Aorta (tissue), 5 donors: Measurements from ENCODE around the gene MYG1. TPM values are rescaled to one million over a fixed set of nuclear protein-coding genes. Genes with fewer than 3 reads are reported as not detected.
"Not testable (repeated sequence)": the region's sequence is repeated elsewhere in the genome, so short reads cannot be mapped to it uniquely, and the experiment has no call there.

Experiments
- ATAC-seq: fragments of 200-7000 bp; cut with Tn5 transposase; one replicate; pipeline ENCODE4 v1.9.1; 2022; ENCODE audit warnings: moderate library complexity; ENCODE audit not compliant: low FRiP score
- DNase-seq, 2 donors: peaks; one replicate each; pipeline ENCODE4 v3.0.0-alpha.2; 2020
- H3K27ac ChIP-seq, 2 donors: one replicate each; pipeline ENCODE4 v1.5.1; 2013; ENCODE audit warnings: low read length in 2 of 2, mild to moderate bottlenecking in 2 of 2, moderate library complexity in 2 of 2, control low read depth in 1 of 2, inconsistent platforms in 1 of 2, low read depth in 1 of 2
- H3K27me3 ChIP-seq, 2 donors: one replicate each; pipeline ENCODE4 v1.6.1; 2013; ENCODE audit warnings: control low read depth in 1 of 2, low read length in 1 of 2, mild to moderate bottlenecking in 1 of 2, moderate library complexity in 1 of 2; ENCODE audit not compliant: insufficient read depth in 2 of 2, control insufficient read depth in 1 of 2
- H3K36me3 ChIP-seq, 2 donors: one replicate each; pipeline ENCODE4 v1.6.1; 2013; ENCODE audit warnings: control low read depth in 1 of 2, low read length in 1 of 2, mild to moderate bottlenecking in 1 of 2; ENCODE audit not compliant: insufficient read depth in 2 of 2, control insufficient read depth in 1 of 2
- H3K4me1 ChIP-seq, 2 donors: one replicate each; pipeline ENCODE4 v1.6.1; 2013; ENCODE audit warnings: low read length in 2 of 2, control low read depth in 1 of 2, mild to moderate bottlenecking in 1 of 2, moderate library complexity in 1 of 2; ENCODE audit not compliant: insufficient read depth in 2 of 2, control insufficient read depth in 1 of 2
- H3K4me3 ChIP-seq, 2 donors: one replicate each; pipeline ENCODE4 v1.5.1; 2013; ENCODE audit warnings: low read length in 2 of 2, control low read depth in 1 of 2, mild to moderate bottlenecking in 1 of 2
- H3K9me3 ChIP-seq: one replicate; pipeline ENCODE4 v1.6.1; 2013; ENCODE audit warnings: mild to moderate bottlenecking, low read length; ENCODE audit not compliant: control insufficient read depth
- whole genome bisulfite sequencing, 2 donors: extraction: QIAGEN DNeasy Blood & Tissue Kit; methylation state at CpG; one replicate each; pipeline ENCODE4 v1.1.7; 2013; 5-methylcytosine and 5-hydroxymethylcytosine counted together
- intact Hi-C, 2 donors: fragments of 100-400 bp; cut with DNase I; formaldehyde crosslinking; loops; one replicate each; pipeline versions ENCODE4 v1.14.2 to v1.15.0; 2022
- polyA plus RNA-seq, 2 donors: library from polyadenylated mRNA; stranded (reverse); fragments of 200-250 nt; gene quantifications; one replicate each; pipeline ENCODE4 v1.2.3, GENCODE V29; 2013
- total RNA-seq, 2 donors: library from RNA; stranded (reverse); fragmentation: NEBNext Ultra II Directional; extraction: Animal tissue kit (Norgen Biotek cat#: 25700); gene quantifications; one replicate each; pipeline ENCODE4 v1.2.1, GENCODE V29; 2021
- donor health status: healthy with polysubstance abuse.
- donor health status: Bipolar disorder and iron deficiency.
- donor health status: DM: no; HTN: no; CAD: no.
- donor health status: DM: no; HTN: no; CAD: no.
- donor health status: DM: yes; HTN: yes; CAD: no.

The MYG1 gene
- total and polyA plus RNA-seq, 4 donors = 32.7 to 112 (median 41.1) TPM

GRCh38 chr12:53295070-53295890, 4.2 kb upstream of the MYG1 start, which contains the start of gene PFDN5:
Gene PFDN5 (plus strand): TSS chr12:53295542. CDS start chr12:53295568, 26 bp downstream.
- peak; percentile 95 for DNase-seq
- Histone ChIP-seq H3K36me3 (no peaks in the 10 kb centered on the region), H3K4me1 (no peaks in the 10 kb centered on the region), H3K4me3 (peak within 1 kb of the TSS; percentile 62 to 91), H3K27ac (peak within 1 kb of the TSS; percentile 33 to 55), H3K27me3 (no peaks in the 10 kb centered on the region), H3K9me3 (no peaks in the 10 kb centered on the region)
- intact Hi-C loops = loop anchor here in 1 of 2 donors (10.0 kb wide), 1 partner anchor 230 kb away; no protein-coding TSS in a partner anchor
- WGBS, 2 donors = 1% methylated on average over 42 of the region's 42 CpGs
- ATAC-seq = peak; percentile 94

DNA sequence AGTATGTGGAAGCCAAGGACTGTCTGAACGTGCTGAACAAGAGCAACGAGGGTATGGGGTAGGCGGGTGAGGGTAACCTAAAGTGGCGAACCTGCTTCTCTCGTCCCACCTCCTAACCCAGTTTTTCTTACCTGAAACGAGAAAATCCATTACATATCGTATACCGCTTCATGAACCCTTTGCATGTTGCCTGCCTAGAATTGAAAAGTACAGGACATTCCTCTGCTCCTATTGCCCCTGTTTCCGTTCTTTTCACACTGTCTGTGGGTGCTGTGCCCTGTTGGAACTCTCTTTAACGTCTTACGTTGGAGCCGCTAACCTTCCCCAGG, 3.6 kb upstream of the MYG1 start:
- DNase-seq (no peak), ATAC-seq (peak; percentile 4)
- WGBS, 2 donors = 2 to 3% methylated on average over 12 of the region's 12 CpGs
- H3K27me3 ChIP-seq = no peaks in the 10 kb centered on the region
- no peaks in the 10 kb centered on the region for H3K36me3 ChIP-seq
- peak overlapping the region; percentile 62 to 91 for H3K4me3 ChIP-seq
- no peaks in the 10 kb centered on the region for H3K9me3 ChIP-seq
- no peaks in the 10 kb centered on the region for H3K4me1 ChIP-seq
- intact Hi-C loops = loop anchor here in 1 of 2 donors (10.0 kb wide), 1 partner anchor 231 kb away; no protein-coding TSS in a partner anchor
- H3K27ac ChIP-seq = peak overlapping the region in 1 of 2 donors; percentile 54

GRCh38 chr12:53297106-53297505, 2.4 kb upstream of the MYG1 start:
- H3K9me3 ChIP-seq, H3K27ac ChIP-seq, H3K27me3 ChIP-seq, H3K4me1 ChIP-seq, H3K4me3 ChIP-seq, ATAC-seq, DNase-seq, H3K36me3 ChIP-seq: not testable (repeated sequence)
- 91 to 94% methylated on average over 10 of the region's 10 CpGs for WGBS, 2 donors
- intact Hi-C loops = loop anchor here in 1 of 2 donors (10.0 kb wide), 1 partner anchor 232 kb away; no protein-coding TSS in a partner anchor

DNA sequence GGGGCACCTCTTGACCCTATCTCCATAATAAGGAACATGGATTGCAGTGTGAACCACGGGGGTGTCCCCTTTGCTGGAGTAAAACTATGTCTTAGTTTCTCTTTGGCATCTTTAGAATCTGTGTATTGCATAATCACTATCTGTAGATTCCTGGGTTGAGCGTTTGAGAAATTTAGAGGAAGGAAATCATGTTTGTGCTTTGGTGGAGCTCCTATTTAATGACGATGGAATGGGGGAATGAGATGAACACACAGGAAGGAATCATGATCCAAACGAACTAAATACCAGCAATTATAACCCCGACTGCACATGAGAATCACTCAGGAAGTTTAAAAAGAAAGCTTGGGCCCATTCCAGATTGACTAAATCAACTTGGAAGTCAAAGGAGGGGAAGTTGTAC, 1.3 kb upstream of the MYG1 start:
- no peak for DNase-seq
- H3K36me3 ChIP-seq = peaks cover 0 to under 1% of the 10 kb centered on the region in 2 donors
- no peak overlapping the region for H3K27ac ChIP-seq
- no peaks in the 10 kb centered on the region for H3K27me3 ChIP-seq
- ATAC-seq = no peak
- no peak overlapping the region for H3K4me3 ChIP-seq
- no peaks in the 10 kb centered on the region for H3K4me1 ChIP-seq
- intact Hi-C loops = loop anchor here in 1 of 2 donors (10.0 kb wide), 1 partner anchor 233 kb away; no protein-coding TSS in a partner anchor
- no peaks in the 10 kb centered on the region for H3K9me3 ChIP-seq
- 58 to 63% methylated on average over 5 of the region's 5 CpGs for WGBS, 2 donors

DNA sequence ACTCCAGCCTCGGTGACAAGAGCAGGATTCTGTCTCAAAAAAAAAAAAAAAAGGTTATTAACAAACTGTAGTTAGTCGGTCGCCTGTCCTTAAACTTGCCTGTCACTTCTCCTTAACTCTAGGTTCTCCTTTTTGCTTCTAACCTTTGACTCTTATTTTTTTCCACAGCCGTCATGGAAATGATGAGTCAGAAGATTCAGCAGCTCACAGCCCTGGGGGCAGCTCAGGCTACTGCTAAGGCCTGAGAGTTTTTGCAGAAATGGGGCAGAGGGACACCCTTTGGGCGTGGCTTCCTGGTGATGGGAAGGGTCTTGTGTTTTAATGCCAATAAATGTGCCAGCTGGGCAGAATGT, 418 bp upstream of the MYG1 start:
- no peak for ATAC-seq
- H3K36me3 ChIP-seq = peaks cover 0 to 2% of the 10 kb centered on the region in 2 donors
- no peaks in the 10 kb centered on the region for H3K4me1 ChIP-seq
- 58 to 70% methylated on average over 5 of the region's 5 CpGs for WGBS, 2 donors
- peak overlapping the region in 1 of 2 donors; percentile 4 for H3K27ac ChIP-seq
- DNase-seq = peak in 1 of 2 donors; percentile 58
- no peaks in the 10 kb centered on the region for H3K9me3 ChIP-seq
- intact Hi-C loops = loop anchor here in 1 of 2 donors (10.0 kb wide), 1 partner anchor 234 kb away; no protein-coding TSS in a partner anchor
- no peak overlapping the region for H3K4me3 ChIP-seq
- H3K27me3 ChIP-seq = no peaks in the 10 kb centered on the region

GRCh38 chr12:53300187-53300586, 692 bp downstream of the MYG1 start:
- peak overlapping the region; percentile 29 to 50 for H3K4me3 ChIP-seq
- no peaks in the 10 kb centered on the region for H3K4me1 ChIP-seq
- peaks cover 0 to 2% of the 10 kb centered on the region in 2 donors for H3K36me3 ChIP-seq
- no peak for ATAC-seq
- no peaks in the 10 kb centered on the region for H3K9me3 ChIP-seq
- peak overlapping the region in 1 of 2 donors; percentile 31 for H3K27ac ChIP-seq
- DNase-seq = no peak
- H3K27me3 ChIP-seq = no peaks in the 10 kb centered on the region
- intact Hi-C loops = no loop called here
- WGBS, 2 donors = 0 to 1% methylated on average over 12 of the region's 12 CpGs

GRCh38 chr12:53302903-53303302, 3.4 kb downstream of the MYG1 start:
- Histone ChIP-seq H3K9me3 (no peaks in the 10 kb centered on the region), H3K4me1 (no peaks in the 10 kb centered on the region), H3K27ac (no peak overlapping the region), H3K4me3 (no peak overlapping the region), H3K27me3 (no peaks in the 10 kb centered on the region), H3K36me3 (peaks cover 2 to 9% of the 10 kb centered on the region in 2 donors)
- DNase-seq (no peak), ATAC-seq (no peak)
- intact Hi-C loops = no loop called here
- WGBS, 2 donors = 81 to 84% methylated on average over 5 of the region's 5 CpGs

- no peak overlapping the region for H3K27ac ChIP-seq
- no peak overlapping the region for H3K4me3 ChIP-seq
- 89 to 92% methylated on average over 10 of the region's 10 CpGs for WGBS, 2 donors
- H3K36me3 ChIP-seq = peaks cover 2 to 13% of the 10 kb centered on the region in 2 donors
- ATAC-seq (no peak), DNase-seq (no peak)
- no peaks in the 10 kb centered on the region for H3K9me3 ChIP-seq
- no peaks in the 10 kb centered on the region for H3K4me1 ChIP-seq
- no peaks in the 10 kb centered on the region for H3K27me3 ChIP-seq
- intact Hi-C loops = no loop called here
These were observed 7.3 kb downstream of the MYG1 start for GRCh38 chr12:53306826-53307225.

GRCh38 chr12:53308276-53308675, 8.8 kb downstream of the MYG1 start:
- H3K27me3 ChIP-seq = no peaks in the 10 kb centered on the region
- no peak overlapping the region for H3K4me3 ChIP-seq
- no peak overlapping the region for H3K27ac ChIP-seq
- intact Hi-C loops = no loop called here
- DNase-seq = no peak
- peaks cover 2 to 11% of the 10 kb centered on the region in 2 donors for H3K36me3 ChIP-seq
- no peaks in the 10 kb centered on the region for H3K4me1 ChIP-seq
- no peaks in the 10 kb centered on the region for H3K9me3 ChIP-seq
- ATAC-seq = no peak
- WGBS, 2 donors = 67 to 70% methylated on average over 4 of the region's 4 CpGs
